Posterior vena cava (tissue), 2 donors: Measurements from ENCODE around the gene SNAP91. TPM values are rescaled to one million over a fixed set of nuclear protein-coding genes. Genes with fewer than 3 reads are reported as not detected.
"Not testable (repeated sequence)": the region's sequence is repeated elsewhere in the genome, so short reads cannot be mapped to it uniquely, and the experiment has no call there.

ENCODE experiments used
- DNase-seq: peaks from one replicate; pipeline ENCODE4 v3.0.0-alpha.2; 2020; ENCODE audit warnings: low spot score
- intact Hi-C, 2 donors: fragments of 100-400 bp; cut with DNase I; formaldehyde crosslinking; loops; one replicate each; pipeline versions ENCODE4 v1.14.1 to v1.14.2; 2022 to 2023
- total RNA-seq, 2 donors: library from RNA; stranded (reverse); fragmentation: NEBNext Ultra II Directional; extraction: Animal tissue kit (Norgen Biotek cat#: 25700); gene quantifications; one replicate each; pipeline ENCODE4 v1.2.1, GENCODE V29; 2021
- donor health status: DM: yes; HTN: yes; CAD: no.
- donor health status: DM: yes; HTN: yes; CAD: no.

Gene SNAP91
- total RNA-seq, 2 donors from 2014 or later: 0.97 to 4.0 TPM

DNA sequence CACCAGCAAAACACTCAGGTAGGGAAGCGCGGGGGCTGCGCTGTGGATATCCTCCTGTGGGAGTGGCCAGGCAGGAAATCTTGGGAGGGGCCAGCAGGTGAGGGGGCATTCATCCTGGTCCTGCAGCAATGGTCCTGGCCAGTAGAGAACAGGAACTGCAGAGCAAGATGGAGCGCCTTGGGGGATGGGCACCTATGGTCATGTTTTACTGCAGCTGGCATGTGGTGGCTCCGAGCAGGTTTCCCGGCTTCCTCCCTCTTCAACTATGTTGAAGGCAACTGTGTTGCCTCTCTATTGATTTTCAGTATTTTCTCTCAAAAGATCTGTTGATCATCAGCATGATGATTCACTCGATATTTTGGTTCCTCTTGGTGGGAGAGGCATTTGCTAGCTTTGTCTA lies 70.9 kb downstream of the SNAP91 start:
- DNase-seq: peak; percentile 70
- intact Hi-C loops: no loop called here

DNA sequence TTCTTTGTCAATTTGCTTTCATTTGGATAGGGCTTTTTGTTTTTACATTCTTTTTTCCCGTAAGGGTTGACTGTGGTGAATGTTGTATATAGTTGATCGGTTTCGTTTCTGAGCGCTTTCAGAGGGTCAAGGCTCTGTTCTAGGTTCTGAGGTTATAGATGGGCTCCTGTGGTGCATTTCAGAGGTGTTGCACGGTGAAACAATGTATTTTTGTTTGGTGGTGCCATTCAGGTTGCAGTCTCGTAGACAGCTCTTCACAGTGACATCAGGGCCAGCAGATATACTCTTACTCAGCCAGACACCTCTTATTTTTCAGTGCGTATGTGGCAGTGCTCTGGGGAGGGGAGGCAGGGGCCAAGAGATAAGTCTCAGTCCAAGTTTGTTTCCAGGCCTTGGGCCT lies 72.1 kb downstream of the SNAP91 start:
- intact Hi-C loops: no loop called here
- DNase-seq: no peak

DNA sequence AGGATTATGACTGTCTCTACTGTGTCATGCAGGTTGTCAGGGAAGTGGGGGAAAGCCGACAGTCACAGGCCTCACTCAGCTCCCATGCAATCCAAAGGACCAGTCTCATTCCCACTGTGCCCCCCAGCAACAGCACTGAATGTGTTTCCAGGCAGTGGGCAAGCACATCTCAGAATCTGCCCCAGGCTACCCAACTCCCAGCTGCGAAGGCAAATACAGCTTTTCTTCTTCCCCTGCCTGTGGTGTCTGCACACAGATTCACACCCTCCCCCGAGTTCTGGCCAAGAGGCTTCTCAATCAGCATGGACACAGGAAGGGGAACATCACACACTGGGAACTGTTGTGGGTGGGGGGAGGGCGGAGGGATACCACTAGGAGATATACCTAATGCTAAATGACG lies 75.3 kb downstream of the SNAP91 start:
- intact Hi-C loops: no loop called here
- no peak for DNase-seq

DNA sequence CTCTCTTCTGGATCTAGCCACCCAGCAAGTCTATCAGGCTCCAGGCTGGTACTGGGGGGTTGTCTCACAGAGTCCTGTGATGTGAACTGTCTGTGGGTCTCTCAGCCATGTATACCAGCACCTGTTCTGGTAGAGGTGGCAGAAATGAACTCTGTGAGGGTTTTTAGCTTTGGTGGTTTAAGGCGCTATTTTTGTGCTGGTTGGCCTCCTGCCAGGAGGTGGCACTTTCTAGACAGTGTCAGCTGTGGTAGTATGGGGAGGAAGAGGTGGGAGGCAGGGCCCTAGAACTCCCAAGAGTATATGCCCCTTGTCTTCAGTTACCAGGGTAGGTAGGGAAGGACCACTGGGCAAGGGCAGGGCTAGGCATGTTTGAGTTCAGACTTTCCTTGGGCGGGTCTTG lies 75.8 kb downstream of the SNAP91 start:
- DNase-seq: no peak
- intact Hi-C loops: no loop called here

DNA sequence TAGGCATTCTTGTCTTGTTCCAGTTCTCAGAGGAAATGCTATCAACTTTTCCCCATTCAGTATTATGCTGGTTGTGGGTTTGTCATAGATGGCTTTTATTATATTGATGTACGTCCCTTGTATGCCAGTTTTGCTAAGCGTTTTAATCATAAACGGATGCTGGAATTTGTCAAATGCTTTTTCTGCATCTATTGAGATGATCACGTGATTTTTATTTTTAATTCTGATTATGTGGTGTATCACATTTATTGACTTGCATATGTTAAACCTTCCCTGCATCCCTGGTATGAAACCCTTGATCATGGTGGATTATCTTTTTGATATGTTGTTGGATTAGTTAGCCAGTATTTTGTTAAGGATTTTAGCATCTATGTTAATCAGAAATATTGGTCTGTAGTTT lies 79.0 kb downstream of the SNAP91 start:
- intact Hi-C loops: not testable (repeated sequence)

DNA sequence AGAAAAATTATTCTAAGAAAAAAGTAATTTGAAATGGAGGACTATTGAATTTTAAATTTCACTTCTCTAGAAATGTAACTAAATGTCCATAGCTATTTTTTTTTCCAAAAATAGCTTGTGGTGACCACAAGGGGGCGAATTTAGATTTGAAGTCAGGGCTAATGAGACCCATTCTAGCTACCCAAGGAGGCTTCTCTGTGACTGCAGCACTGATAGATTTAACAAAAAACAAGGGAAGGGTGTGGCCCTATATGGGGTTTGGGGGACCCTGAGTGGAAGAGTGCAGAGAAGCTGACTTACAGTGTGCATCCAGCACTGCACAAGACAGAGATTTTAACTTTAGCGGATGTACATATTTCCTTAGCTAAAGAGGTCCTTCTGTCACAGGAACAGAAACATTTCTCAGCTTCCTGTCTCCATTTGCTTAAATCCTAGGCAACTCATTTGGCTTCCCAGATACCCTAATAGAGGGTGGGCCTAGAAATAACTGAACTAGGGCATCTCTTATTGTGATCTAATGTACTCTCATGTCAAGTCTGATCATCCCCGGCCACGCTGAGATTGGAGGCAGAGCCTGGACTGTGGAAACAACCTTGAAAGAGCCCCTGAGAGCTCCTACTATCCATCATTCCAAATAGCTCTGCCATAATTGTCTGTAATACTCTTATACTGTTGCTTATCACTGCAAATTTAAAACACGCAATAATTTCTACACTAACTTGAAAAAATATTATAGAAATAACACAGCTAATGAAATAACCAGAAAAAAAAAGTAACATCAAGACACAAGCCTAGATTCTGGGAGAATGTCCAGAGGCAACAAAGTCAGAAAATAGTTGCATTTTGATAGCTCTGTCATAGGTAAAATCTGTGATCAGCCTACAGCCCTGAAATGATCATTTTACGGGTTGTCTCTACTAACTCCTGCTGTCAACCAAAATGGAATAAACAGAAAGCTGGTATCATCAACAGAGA lies 93.6 kb downstream of the SNAP91 start:
- intact Hi-C loops: no loop called here
- DNase-seq: no peak

More for the DNA sequence above, 79.0 kb downstream of the SNAP91 start:
- not testable (repeated sequence) for DNase-seq

DNA sequence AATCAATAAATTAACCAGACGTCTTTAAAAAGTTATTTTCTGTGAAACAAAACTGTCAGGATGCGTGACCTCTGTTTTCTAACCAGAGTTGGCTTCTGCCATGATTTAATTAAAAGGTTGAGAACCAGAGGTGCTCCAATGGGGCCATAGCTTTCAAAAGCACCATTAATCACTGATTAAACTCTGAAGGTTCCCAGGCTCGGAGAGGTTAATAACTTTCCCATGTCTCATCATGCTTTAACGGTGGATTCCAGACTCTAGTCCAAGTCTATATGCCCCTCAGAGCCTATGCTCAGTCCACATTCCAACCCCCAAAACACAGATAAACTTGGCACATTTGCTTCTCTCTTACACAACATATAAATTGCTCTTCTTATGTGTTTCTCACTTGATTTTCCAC lies 95.5 kb downstream of the SNAP91 start:
- intact Hi-C loops: no loop called here
- DNase-seq: no peak

DNA sequence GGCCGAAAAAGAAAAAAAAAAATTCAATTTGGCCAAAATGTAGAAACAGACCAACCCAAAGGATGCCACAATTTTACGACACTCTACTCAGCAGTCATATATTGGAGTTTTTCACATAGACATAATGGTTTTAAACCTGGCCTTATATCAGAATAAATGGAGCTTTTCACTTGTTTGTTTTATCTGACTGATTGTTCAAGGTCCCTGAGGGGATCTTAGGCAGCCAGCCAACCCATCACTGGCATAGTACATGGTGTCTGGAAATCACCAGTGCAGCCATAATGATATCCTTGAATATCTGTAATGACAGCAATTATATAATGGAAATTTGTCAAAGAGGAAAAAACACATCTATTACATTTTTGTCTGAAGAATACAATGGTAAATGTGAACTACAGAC lies 99.7 kb downstream of the SNAP91 start:
- DNase-seq: no peak
- intact Hi-C loops: no loop called here

DNA sequence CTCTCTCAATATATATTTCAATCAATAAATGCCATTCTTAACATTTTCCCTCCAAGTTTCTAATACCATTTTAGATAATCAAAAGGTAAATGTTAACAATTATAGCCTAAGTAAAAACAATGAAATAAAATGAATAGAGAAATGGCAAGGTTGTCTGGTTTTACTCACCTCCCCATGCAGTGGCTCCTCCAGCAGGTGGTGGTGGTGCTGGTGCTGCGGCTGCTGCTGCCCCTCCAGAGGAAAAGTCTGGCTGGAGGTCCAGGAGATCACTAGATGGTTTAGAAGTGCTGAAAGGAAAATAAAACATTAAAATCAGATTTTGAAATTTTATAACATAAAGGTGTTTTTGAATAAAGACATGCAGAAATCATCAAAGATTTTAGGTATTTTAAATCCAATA lies 103.4 kb downstream of the SNAP91 start:
- DNase-seq: no peak
- intact Hi-C loops: no loop called here

DNA sequence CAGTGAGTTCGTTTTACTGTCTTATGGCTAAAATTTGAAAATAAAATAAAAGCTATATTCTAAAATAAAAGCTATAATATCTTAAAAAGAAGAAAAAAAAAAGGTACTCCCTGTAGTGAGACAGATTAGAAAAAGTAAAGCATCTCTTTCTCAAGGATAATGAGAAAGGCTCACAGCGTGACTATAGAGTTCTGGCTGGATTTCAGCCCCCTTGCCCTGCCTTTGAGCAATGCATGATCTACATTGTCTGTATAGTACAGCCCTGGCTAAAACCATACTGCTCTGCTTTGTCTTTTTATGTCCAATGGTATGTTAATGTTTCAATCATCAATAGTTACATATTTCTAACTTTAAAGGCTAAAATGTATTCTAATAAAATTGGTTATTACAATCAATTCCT lies 105.3 kb downstream of the SNAP91 start:
- intact Hi-C loops: no loop called here
- DNase-seq: no peak

DNA sequence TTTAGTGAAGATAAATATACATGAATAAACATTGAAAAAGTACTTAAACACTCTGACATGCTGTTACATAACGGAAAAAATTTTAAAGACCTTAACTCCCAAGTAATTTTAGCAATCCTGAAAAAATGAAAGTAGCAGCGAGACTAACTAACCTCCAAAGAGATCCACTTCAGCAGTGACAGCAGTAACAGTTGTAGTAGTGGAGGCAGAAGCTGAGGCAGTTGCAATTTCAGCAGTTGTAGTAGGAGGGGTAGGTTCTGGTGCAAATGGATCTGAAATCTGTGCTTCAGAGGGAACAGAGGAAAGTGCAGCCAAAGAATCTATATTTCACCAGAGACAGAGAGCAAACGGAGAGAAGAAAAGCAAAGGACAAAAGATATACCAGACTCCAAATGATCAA lies 107.8 kb downstream of the SNAP91 start:
- intact Hi-C loops: no loop called here
- DNase-seq: no peak

DNA sequence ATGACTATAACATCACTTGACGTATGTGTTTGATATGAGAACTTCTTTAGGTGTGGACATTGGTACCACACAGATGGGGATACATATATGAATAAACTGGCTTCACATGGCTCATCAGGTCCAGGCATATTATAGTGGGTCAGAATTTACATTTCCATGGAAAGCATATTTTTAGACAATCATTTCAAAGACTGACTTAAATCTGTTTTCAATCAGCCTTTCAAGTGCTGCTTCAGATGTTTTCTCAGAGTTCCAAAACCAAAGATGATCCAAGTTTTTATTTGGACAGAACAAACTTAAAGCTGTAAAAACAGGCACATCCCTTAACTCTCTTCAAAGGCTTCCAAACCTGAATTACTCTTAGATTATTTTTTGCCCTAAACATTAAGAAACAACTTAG lies 108.4 kb downstream of the SNAP91 start:
- intact Hi-C loops: no loop called here
- DNase-seq: no peak

DNA sequence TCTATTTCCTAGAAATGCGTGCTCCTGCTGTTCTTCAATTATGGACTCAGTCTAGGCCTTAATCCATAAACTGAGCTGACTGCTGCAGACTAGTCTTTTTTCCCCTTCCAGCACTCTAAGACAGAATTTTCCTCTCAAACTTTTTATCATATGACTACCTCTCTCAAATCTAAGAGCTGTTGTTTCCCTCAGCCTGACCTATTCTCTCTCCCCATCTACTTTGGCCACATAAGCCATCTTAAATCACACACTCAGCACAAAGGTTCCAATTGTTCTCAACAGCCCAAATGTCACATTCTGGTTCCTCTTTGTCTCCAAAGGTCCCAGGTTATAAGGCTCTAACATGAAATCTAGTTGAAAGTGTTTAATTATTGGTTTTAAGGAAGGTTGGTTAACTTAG lies 111.4 kb downstream of the SNAP91 start:
- no peak for DNase-seq
- intact Hi-C loops: no loop called here

DNA sequence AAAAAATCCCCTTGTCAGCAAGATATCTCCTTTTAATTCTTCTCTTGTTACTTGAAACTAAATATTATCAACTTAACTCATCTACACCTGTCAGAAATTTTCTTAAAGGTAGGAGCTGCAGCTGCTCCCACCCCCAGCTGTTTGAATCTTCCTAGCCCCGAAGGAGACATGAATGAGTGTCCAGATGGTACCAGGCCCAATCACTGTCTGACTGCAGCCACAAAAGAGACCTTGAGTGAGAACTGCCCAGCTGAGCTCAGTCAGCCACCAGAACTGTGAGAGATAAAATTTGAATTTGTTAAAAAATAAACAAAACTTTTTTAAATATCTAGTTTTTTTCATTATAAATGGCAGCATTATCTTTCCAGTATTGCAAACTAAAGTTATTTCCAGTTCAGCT lies 111.8 kb downstream of the SNAP91 start:
- no peak for DNase-seq
- intact Hi-C loops: no loop called here

DNA sequence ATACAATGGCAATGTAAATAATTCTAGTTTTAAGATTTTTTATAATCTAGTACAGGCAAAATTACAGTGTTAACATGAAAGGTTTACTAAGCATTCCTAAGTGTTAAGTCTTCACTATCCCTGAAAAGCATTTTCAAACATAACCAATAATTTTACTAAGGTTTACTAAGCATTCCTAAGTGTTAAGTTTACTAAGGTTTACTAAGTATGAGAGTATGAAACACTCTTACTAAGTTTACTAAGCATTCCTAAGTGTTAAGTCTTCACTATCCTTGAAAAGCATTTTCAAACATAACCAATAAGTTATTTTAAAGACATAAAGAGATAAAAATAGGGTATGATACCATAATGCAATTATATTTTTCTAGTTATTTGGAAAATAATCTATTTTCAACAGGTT lies 114.0 kb downstream of the SNAP91 start:
- intact Hi-C loops: no loop called here

DNA sequence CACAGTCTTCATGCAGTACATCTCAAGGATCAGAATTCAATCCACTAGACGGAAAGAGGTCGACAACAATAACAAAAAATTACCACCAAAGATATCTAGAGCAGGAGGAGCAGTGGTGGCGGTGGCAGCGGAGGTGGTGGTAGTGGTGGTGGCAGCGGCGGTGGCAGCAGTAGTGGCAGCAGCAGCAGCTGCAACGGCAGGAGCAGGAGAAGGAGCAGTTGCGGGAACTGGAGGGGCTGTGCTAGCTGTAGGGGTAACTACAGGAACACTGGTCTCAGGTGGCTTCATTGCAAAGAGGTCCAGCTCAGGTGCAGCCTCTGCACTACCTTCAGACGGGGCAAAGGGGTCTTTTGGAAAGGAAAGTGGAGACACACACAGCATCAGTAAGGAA lies 115.5 kb downstream of the SNAP91 start:
- no peak for DNase-seq
- intact Hi-C loops: no loop called here

More for the DNA sequence above, 114.0 kb downstream of the SNAP91 start:
- DNase-seq: no peak

DNA sequence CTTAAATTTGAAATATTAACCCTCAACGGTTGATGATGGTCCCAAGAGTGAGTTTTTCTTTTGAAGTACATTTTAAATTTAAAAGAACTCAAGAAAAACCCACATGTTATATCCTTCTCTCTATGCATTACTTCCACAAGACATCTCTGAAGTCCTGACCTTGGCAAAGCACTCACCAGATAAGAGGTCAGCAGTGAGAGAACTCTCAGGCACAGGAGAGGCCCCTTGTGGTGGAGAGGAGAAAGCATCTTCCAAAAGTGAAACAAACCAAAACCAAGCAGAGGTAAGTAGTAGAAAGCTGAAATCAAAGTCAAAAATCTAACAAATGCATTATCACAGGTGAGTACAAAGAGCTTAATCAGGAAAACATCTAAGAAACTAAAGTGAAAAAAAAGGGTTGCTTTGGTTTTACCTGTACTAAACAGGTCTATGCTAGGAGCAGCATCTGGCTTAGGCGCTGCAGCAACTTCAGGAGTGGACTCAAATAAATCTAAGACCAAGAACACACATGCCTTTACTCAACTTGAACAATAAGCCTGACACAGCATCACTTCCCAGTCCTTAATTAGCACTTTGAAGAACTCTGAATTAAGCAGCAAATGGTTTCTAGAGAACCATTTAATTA lies 116.0 kb downstream of the SNAP91 start:
- intact Hi-C loops: no loop called here

DNA sequence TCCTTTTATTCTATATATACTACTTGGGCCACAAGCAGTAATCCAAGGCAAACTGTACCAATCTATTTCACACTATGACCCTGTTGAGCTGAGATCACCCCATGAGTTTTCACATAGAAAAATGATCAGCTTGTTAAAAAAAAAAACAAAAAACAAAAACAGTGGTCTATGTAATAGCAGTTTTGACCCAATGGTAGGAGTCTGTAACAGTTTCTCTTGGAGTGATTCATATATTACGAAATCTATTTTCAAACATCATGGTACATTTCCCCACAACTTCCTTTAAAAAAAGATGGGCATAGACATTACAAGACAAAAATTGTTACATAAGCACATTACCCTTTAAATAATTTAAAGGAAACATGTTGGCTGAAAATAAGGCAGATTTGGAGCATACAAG lies 118.5 kb downstream of the SNAP91 start:
- DNase-seq: no peak
- intact Hi-C loops: no loop called here

More for the DNA sequence above, 116.0 kb downstream of the SNAP91 start:
- DNase-seq: no peak

DNA sequence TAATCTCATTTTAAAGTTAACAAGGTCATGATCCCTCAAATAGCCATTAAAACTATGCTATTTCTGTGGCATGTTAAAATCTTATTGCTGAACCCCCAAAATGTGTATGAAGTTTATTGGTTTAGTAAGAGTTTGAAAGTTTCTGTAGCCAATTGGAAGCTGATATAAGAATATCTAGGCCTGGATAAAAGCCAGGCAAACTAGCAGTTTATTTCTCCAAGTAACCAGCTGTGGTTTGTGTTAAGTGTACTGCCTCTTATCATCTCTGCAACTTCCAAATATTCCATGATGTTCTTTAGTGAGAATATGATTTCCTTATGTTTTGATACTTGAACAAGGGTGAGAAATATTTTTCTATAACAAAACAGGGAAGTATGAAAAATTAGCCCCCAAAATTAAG lies 119.8 kb downstream of the SNAP91 start:
- DNase-seq: no peak
- intact Hi-C loops: no loop called here

DNA sequence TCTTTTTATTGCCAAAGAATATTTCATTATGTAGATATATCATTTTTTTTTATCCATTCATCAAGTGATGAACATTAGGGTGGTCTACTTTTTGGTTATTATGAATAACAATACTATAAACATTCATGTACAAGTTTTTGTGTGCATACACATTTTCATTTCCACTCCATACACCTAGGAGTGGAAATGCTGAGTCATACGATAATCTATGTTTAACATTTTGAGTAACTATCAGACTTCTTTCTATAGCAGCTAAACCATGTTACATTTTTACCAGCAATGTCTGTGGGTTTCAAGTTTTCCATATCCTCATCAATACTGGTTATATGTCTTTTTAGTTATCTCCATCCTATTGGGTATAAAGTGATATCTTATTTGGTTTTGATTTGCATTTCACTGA lies 130.8 kb downstream of the SNAP91 start:
- no peak for DNase-seq
- intact Hi-C loops: no loop called here

DNA sequence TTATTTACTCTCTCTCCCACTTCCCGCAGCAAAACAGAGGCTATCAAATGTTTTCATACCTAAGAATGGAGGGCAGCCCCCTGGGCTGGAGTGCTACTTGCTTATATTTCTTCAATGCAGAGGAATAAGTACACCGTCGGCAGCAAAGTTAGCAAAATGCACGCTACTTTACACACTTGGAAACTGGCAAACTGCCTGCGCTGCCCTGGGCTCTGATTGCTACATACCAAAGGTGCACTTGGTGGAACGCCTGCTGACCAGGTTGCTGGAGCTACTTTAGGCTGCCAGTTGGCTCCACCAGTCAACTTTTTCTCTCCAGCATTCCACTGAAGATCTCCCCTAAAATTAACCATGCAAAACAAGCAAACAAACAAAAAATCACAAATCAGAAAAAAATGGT lies 134.1 kb downstream of the SNAP91 start:
- intact Hi-C loops: no loop called here

More for the DNA sequence above, 134.1 kb downstream of the SNAP91 start:
- no peak for DNase-seq
